ENCODE data around the gene CHST15.

CHST15 gene

GRCh38 chr10:124086787-124087671 lies 6.4 kb downstream of the CHST15 start:
- Histone ChIP-seq H3K4me3 (replicated peaks; ENCODE audit: low read depth, low read length) (no peak overlapping the region), H3K36me3 (ENCODE audit: control insufficient read depth, insufficient read depth, low read length) (no peaks in the 10 kb centered on the region), H3K27me3 (replicated peaks; ENCODE audit: control insufficient read depth, insufficient read depth, low read length) (peaks cover 1% of the 10 kb centered on the region)
- TF ChIP-seq, protein P1, sequence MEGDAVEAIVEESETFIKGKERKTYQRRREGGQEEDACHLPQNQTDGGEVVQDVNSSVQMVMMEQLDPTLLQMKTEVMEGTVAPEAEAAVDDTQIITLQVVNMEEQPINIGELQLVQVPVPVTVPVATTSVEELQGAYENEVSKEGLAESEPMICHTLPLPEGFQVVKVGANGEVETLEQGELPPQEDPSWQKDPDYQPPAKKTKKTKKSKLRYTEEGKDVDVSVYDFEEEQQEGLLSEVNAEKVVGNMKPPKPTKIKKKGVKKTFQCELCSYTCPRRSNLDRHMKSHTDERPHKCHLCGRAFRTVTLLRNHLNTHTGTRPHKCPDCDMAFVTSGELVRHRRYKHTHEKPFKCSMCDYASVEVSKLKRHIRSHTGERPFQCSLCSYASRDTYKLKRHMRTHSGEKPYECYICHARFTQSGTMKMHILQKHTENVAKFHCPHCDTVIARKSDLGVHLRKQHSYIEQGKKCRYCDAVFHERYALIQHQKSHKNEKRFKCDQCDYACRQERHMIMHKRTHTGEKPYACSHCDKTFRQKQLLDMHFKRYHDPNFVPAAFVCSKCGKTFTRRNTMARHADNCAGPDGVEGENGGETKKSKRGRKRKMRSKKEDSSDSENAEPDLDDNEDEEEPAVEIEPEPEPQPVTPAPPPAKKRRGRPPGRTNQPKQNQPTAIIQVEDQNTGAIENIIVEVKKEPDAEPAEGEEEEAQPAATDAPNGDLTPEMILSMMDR (IDR thresholded peaks at IDR 0.05; ENCODE audit: insufficient read depth, low read length, poor library complexity, severe bottlenecking), result no peak
- no peak for DNase-seq (ENCODE audit: extremely low read depth, insufficient read length)

DNA sequence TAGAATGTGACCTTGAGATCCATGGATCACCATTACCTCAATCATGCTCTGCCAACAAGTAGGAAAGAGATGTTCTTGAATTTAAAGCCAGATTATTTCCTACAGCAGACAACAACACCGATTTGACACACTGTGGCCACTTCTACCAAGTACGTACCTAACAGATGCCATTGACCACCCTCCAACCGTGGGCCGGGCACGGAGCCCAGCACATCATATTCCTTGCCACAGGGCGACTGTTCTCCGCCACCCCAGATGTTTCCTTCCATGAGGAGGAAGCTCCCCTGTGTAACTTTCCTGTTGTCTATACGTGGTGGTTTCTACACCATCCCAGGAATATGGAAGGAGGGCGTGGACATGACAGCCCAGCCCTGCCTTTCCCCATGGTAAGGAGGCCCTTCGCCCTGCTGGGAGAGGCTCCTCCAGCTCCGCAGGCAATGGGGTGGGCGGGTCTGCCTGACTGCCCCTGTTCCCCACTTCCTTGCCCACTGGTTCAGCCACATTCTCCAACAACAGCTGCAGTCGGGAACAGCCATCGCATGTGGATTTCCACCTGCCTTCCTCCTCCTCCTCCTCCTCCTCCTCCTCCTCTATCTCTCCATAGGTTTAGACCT lies 7.2 kb downstream of the CHST15 start:
- DNase-seq (ENCODE audit: extremely low read depth, insufficient read length), result no peak
- H3K36me3 ChIP-seq (ENCODE audit: control insufficient read depth, insufficient read depth, low read length), result no peaks in the 10 kb centered on the region
- no peak overlapping the region for H3K4me3 ChIP-seq (replicated peaks; ENCODE audit: low read depth, low read length)
- peaks cover 1% of the 10 kb centered on the region for H3K27me3 ChIP-seq (replicated peaks; ENCODE audit: control insufficient read depth, insufficient read depth, low read length)
- TF ChIP-seq, protein P1 (IDR thresholded peaks at IDR 0.05; ENCODE audit: insufficient read depth, low read length, poor library complexity, severe bottlenecking), result no peak

DNA sequence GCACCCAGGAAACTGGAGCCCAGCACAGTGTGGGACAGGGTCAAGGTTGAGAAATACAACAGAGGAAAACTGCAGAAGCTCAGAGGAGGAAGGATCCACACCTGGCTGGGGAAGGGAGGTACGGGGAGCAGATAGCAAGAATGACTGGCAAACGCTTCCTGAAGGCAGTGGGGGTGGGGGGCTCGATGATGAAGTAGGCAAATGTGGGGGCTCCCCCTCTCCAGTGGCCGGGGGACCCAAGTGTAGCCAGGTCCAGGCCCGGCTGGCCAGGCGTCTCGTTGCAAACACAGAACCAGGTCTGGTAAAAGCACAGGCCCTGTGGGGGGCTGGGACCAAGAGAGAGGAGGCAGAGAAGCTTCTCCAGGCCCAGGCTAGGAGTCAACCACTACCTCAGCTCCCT lies 7.7 kb downstream of the CHST15 start:
- no peak for DNase-seq (ENCODE audit: extremely low read depth, insufficient read length)
- TF ChIP-seq, protein P1 (IDR thresholded peaks at IDR 0.05; ENCODE audit: insufficient read depth, low read length, poor library complexity, severe bottlenecking), result no peak
- Histone ChIP-seq H3K4me3 (replicated peaks; ENCODE audit: low read depth, low read length) (no peak overlapping the region), H3K27me3 (replicated peaks; ENCODE audit: control insufficient read depth, insufficient read depth, low read length) (peaks cover 1% of the 10 kb centered on the region), H3K36me3 (ENCODE audit: control insufficient read depth, insufficient read depth, low read length) (no peaks in the 10 kb centered on the region)

GRCh38 chr10:124084708-124085107 lies 8.7 kb downstream of the CHST15 start:
- DNase-seq (ENCODE audit: extremely low read depth, insufficient read length), result no peak
- no peaks in the 10 kb centered on the region for H3K36me3 ChIP-seq (ENCODE audit: control insufficient read depth, insufficient read depth, low read length)
- TF ChIP-seq, protein P1 (IDR thresholded peaks at IDR 0.05; ENCODE audit: insufficient read depth, low read length, poor library complexity, severe bottlenecking), result no peak
- peaks cover 2% of the 10 kb centered on the region for H3K27me3 ChIP-seq (replicated peaks; ENCODE audit: control insufficient read depth, insufficient read depth, low read length)
- no peak overlapping the region for H3K4me3 ChIP-seq (replicated peaks; ENCODE audit: low read depth, low read length)

DNA sequence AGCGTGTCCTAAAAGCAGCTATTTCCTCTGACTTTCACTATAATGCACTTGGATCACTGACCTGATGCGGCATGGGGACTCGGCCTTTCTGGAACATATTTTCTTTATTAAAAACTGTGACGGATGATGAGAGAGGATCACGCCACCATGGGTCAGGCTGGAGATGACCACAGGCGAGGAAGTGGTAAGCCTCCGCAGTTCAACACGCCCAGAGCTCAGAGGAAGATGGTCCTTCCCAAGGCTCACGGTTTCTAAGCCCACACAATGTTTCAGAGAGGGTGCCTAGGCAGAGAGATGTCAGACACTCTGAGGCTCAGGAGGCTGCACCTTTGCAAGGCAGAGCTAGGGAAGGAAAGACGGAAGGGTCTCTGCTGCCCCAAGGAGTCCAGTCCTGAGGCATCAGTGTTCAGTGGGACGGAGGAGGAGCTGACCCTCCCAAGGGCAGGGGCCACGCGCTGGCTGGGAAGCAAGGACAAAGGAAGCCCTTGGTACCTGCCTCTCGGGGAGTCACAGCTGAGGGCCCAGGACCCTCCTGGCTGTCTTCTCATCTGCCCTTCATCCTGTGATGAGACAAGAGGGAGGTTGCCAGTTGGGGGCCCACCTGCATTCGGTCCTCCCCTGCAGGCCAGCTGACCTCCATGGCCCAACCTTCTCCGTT lies 9.5 kb downstream of the CHST15 start:
- TF ChIP-seq, protein P1 (IDR thresholded peaks at IDR 0.05; ENCODE audit: insufficient read depth, low read length, poor library complexity, severe bottlenecking), result no peak
- no peak for DNase-seq (ENCODE audit: extremely low read depth, insufficient read length)
- no peak overlapping the region for H3K4me3 ChIP-seq (replicated peaks; ENCODE audit: low read depth, low read length)

More for the DNA sequence above, 9.5 kb downstream of the CHST15 start:
- peaks cover 2% of the 10 kb centered on the region for H3K27me3 ChIP-seq (replicated peaks; ENCODE audit: control insufficient read depth, insufficient read depth, low read length)
- no peaks in the 10 kb centered on the region for H3K36me3 ChIP-seq (ENCODE audit: control insufficient read depth, insufficient read depth, low read length)
